Left renal pelvis (tissue), 4 donors: ENCODE results near the gene TUBGCP3. TPM values are rescaled to one million over a fixed set of nuclear protein-coding genes. Genes with fewer than 3 reads are reported as not detected.
"Not testable (repeated sequence)": the region's sequence is repeated elsewhere in the genome, so short reads cannot be mapped to it uniquely, and the experiment has no call there.

ENCODE experiments used
- DNase-seq, 4 donors: peaks; one replicate each; pipeline ENCODE4 v3.0.0-alpha.2; 2013; ENCODE audit warnings: low read depth in 4 of 4, low spot score in 3 of 4
- polyA plus RNA-seq, 4 donors: library from polyadenylated mRNA; unstranded; fragments of 120-200 nt; gene quantifications; one replicate each; pipeline ENCODE4 v1.2.1, GENCODE V29; 2013; ENCODE audit not compliant: insufficient read length in 4 of 4

Gene TUBGCP3
- polyA plus RNA-seq, 4 donors, result 30.8 to 34.2 (median 32.8) TPM

DNA sequence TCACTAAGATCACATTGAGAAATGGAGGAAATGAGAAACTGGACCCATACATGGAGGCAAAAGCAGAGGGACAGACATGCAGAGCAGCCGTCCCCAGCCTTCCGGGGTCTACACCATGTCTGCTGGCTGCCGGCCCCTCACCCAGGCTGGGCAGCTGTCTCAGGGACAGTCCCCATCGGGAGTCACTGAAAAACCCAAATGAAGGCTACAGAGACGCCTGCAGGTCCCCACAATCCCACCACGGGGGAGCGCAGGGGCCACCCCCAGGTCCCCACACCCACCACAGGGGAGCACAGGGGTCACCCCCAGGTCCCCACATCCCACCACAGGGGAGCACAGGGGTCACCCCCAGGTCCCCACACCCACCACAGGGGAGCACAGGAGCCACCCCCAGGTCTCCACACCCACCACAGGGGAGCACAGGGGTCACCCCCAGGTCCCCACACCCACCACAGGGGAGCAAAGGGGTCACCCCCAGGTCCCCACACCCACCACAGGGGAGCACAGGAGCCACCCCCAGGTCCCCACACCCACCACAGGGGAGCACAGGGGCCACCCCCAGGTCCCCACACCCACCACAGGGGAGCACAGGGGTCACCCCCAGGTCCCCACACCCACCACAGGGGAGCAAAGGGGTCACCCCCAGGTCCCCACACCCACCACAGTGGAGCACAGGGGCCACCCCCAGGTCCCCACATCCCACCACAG is 99.5 kb downstream of the TUBGCP3 start:
- DNase-seq, result not testable (repeated sequence)

DNA sequence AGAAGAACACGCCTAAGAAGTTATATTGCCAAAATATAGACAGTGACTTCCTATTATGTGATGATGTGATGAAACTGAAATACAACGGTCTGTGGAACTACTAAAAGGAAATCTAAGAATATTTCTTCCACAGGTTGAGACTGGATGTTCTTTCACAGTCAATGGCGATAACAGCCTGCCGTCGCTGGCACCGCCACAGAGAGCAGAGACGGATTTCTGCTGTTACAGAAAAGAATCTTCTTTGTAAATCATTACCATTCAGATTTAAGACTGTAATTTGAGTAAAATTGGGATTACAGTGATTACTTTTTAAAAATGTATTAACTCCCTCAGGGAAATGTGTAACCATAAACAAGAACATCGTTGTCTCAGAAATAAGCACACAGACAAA is 100.8 kb downstream of the TUBGCP3 start:
- no peak for DNase-seq

DNA sequence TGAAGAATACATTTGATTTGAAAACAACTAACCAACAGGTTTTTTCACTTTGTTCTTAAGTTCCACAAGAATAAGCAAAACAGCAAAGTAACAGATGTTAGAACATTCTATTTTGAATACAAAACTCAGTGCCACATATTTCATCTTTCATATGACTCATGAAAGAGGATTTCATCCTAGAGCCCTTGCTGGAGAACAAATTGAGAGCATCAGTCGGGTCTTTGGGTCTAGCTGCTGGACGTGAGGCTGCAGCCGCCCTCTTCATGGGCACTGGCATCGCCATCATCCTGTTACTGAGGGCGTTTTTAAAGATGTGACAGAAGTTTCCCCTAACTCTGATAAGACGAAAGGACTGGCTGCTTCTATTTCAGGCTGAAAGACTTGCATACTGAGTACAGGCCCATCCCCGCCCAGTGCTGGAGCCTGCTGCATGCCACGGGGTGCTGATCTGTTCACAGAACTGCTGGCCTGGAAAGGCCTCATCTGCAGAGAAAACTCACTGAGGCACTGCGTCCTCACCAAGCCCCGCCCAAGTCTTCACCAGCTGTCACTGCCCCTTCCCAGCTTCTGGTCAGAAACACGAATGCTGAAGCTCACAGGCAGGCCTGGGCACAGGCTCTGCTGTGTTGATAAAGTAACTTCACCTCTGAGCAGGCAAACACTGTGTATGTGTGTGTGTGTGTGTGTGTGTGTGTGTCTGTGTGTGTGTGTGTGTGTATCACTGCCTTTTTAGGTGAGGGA is 101.4 kb downstream of the TUBGCP3 start:
- DNase-seq, result no peak

DNA sequence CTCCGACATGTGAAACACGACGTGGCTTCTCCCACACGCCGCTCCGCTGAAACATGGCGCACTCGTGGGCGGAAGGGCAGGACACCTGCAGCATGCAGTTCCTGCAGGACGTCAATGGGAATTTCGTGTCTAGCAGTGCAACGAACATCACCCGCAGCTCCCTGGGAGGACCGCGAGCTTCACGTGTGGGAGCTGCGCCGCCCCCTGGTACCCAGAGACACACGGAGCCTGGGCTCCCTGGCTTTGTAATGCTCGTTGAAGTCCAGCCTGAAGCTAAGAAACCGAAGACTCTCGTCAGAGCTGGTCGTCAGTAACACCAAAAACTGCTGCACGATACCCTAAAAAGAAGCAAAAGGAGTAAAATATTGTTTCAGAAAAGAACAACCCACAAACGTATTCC is 102.1 kb downstream of the TUBGCP3 start:
- not testable (repeated sequence) for DNase-seq

DNA sequence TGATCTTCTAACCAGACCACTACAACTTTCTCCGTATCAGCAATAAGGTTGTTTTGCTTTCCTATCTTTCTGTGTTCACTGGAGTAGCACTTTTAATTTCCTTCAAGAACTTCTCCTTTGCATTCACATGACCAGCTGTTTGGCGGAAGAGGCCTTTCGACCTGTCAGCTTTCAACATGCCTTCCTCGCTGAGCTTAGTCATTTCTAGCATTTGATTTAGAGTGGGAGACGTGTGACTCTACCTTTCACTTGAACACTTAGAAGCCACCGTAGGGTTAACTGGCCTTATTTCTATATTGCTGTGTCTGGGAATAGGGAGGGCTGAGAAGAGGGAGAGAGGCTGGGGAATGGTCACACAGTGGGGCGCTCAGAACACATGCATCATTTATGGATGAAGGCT is 104.7 kb downstream of the TUBGCP3 start:
- DNase-seq, result no peak

DNA sequence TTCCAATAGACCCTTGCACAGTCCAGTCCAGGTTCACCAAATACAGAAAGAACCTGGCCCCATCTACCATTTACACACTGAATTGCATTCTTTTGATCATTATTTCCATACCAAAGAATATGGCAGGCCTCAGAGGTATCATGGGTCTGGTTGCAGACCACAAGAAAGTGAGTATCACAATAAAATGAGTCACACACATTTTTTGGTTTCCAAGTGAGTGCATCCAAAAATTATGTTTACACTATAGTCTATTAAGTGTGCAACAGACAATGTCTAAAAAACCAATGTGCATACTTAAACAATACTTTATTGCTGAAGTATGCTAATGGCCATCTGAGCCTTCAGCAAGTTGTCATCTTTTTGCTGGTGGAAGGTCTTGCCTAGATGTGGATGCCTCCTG is 106.5 kb downstream of the TUBGCP3 start:
- no peak for DNase-seq

DNA sequence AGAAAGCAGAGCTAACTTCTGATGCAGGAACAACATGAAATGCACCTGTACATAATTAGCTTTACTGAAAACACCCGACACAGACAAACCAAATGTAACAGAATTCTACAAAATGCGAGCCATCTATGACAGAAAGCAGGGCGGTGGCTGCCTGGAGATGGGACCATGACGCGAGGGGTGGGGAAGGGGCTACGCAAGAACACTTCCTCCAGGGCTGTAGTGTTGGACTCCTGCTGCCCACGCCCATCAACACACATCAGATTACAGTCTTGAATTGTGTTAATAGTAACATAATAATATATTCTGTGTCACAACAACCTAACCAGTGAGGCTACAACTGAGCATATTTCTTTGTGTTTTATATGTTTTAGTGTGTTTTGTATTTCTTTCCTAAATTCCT is 108.6 kb downstream of the TUBGCP3 start:
- no peak for DNase-seq

DNA sequence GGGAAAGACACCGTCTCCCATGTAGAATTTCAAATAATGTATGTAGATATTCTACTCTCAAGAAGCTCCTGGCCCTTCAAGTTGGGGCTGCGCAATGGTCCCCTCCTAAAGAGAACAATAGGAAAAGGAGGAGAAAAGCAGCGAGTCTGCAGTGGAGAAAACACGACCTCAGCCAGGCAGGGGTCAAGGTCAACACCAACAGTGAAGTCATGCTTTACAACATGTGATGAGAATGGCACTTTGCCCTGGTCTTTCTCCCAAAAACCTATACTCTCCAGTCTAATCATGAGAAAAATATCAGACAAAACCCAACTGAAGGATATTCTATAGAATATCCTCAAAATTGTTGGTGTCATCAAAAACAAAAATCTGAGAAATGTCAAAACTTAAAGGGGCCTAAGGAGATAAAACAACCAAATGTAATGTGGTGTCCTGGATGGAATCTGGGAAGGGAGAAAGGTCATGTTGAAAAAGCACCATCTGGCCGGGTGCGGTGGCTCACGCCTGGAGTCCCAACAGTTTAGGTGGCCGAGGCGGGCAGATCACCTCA is 110.8 kb downstream of the TUBGCP3 start:
- DNase-seq, result no peak

DNA sequence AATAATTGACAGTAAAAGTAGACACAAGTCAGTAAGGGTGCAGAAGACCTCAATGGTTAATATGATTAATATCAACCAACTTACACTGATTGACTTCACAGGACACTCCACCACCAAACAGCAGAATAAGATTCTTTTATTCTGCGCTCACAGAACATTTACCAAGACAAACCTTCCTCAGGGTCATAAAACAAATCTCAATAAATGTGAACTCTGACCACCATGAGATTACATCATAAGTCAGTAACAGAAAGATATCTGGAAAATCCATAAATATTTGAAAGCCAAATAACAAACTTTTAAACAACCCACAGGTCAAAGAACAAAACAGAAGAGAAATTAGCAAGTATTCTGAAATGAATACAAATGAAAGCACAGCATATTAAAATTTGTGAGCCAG is 112.1 kb downstream of the TUBGCP3 start:
- no peak for DNase-seq

DNA sequence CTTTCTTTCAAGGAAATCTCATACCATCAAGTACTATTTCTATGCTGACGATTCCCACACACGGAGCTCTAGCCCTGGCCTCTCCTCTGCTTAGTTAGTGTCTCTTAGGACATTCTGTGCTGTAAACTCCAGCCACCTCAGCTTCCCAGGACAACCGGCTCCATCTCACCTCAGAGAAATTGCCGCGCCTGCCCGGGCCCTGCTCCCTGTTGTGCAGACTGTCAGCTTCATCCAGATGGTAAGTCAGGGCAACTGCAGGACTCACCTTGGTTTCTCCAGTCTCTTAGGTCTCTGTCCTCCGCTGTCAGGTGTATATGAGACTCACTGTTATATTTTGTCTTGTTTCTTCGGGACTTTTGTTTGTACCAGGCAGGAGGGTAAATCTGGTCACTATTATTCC is 113.1 kb downstream of the TUBGCP3 start:
- DNase-seq, result no peak

DNA sequence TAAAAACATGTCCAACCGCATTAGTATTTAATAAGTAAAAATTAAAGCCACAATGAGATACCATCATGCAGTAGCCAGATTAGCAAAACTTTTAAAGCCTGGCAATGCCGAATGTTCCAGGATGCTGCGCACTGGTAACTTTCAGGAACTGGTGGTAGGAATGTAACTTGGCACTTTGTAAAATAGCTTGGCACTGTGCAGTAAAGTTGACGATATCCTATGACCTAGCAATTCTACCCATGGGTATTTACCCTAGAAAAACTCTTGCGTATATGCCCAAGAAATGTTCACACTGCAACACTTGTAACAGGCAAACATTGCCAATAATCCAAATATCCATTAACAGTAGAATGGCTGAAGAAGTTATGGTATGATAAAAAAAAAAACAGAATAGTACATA is 114.1 kb downstream of the TUBGCP3 start:
- no peak for DNase-seq

DNA sequence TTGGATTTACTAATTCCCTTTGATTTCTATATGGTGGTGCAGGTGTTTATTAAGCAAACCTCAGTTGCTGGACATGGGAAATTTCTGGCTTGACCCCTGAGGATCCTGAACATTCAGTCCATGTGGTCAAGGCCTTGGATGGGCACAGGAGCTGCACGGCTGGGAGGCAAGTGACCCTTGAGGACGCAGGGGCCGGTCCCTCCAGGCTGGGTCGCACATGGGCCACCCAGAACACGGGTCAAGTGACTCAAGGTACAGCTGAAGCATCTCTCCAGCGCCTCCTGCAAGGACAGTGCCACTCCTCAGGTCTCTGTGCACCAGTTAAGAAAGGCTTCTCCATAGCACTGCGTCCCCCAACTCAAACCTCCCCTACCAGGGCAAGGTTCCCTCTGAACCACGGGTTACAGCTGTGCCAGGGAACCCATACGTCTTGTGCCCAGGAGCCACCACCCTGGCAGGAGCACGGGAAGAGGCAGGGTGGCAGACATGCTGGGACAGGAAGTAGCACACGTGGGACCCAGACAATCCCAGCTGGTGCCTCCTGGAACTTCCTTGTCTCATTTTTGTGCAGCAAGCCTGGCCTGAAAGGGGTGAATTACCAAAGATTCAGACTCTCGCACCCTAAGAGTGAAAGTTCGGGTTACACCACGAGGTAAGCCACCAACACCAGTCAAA is 118.7 kb downstream of the TUBGCP3 start:
- DNase-seq, result no peak

DNA sequence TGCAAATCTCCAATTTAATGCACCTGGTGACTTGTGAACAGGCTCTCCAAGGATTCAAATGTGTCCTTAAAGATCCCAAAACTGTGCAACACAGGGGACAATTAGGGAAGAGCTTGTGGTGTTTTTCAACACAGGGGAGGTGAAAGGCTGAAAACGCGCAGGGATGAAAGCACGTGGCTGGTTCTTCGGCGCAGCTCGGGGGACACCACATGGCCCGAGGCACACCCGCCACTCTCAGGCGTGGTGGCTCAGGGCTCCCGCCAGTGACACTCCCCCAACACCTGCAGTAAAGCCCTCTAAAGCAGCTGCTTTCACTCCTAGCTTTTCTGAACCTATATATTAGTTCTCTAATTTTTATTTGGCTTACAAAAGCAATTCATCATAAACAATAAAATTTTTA is 119.9 kb downstream of the TUBGCP3 start:
- no peak for DNase-seq

DNA sequence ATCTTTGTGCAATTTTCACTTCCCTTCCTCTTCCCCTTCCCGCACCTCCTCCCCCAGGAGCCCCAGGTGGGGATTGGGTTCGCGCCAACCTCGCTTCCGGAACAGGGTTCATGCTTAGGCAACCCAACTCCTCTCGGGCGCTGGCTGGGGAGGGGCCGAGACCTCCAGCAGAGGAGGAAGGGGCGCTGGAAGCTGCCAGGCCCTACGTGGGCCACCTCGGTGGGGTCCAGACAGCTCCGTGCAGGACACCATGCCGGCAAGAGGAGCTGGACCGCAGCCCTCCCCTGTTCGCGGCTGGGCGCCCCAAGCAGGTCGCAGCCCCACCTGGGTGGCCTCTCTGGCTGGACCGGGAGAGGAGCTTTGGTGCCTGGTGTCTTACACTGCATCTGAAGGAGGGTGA is 120.7 kb downstream of the TUBGCP3 start:
- no peak for DNase-seq

DNA sequence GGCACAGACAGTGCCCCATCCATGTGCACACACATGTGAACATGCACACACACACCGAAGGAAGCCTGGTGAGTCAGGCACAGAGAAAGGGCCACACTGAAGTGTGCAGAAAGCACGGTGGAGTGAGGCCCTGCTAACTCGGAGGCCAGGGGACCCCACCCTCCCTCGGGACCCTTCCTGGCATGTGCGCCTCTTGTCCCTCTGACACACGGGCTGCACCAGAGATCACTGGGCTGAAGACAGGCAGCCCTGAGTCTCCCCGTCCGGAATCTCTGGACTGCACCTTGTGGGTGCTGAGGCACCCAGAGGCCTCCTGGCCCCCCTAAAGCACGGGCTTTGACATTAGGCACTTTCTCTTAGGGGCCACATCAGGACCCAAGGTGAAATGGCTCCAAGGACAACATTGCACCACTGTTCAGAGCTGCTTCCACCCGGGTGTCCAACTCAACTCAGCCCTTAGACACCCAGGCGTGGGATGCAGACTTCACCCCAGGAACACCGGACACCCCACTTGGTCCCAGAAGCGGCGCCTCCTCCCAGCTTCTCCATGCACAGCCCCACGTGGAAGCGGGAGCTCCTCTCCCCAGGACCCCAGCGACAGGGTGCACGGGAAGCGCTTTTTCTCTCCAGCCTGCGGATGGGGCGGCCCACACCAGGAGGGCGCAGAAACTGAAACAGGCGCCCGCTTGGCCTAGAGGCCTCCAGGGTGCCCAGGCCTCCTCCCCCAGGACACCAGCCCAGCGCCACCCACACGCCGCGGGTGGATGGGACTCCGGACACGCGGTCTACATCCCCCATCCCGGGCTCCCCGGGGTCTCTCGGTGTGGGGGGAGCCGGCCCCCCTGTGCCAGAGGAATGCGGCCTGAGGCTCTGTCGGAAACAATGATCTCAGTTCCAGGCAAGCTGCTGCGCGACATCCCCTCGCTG is 121.6 kb downstream of the TUBGCP3 start:
- DNase-seq, result no peak

DNA sequence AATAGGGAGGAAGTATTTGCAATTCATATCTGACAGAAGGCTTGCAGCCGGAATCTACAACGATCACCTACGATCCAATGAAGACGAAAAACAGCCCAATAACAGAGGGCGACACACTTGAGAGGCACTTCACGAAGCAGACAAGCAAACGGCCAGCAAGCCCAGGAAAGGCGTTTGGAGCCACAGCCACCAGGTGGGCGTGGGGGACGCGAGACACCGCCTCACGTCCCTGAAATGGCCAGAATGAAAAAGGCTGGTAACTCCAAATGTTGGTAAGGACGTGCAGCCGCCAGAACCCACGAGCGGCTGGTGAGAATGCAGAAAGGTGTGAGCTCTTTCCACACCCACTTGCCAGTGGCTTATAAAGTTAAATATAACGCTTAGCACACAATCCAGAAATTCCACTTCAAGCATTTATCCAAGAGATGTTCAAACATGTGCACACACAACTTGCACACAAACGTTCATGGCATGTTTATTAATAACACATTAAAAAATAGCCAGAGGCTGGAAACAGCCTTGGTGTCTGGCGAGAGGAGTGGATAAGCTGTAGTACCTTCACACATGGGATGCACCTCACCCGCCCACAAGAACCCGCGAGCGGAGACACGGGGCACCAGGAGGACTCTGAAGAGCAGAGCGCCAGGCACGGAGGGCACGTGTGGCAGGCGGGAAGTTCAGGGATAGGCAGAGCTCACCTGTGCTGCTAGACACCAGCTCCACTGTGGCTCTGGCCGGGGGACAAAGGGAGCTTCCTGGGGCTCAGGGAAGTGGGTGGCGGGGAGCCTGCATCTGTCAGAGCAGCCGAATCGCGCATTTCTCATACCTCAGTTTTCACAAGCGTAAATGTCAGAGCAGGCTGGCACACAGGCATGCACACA is 122.5 kb downstream of the TUBGCP3 start:
- DNase-seq, result no peak

DNA sequence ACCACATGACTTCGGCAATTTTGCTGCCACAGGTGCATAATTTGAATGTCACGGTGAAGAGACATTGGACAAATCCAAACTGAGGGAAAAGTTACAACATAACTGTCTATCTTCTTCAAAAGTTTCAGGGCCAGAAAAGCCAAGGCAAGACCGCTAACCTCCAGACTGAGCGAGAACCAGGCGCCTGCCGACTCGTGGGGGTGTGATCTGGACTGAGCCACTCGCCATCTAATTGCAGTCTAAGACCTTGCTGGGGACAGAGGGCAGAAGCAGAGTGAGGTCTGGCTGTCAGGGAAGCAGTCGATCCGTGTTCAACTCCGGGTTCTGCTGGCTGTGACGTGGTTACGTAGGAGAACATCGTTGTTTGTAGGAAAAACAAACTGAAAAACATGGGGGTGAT is 123.2 kb downstream of the TUBGCP3 start:
- DNase-seq, result no peak

DNA sequence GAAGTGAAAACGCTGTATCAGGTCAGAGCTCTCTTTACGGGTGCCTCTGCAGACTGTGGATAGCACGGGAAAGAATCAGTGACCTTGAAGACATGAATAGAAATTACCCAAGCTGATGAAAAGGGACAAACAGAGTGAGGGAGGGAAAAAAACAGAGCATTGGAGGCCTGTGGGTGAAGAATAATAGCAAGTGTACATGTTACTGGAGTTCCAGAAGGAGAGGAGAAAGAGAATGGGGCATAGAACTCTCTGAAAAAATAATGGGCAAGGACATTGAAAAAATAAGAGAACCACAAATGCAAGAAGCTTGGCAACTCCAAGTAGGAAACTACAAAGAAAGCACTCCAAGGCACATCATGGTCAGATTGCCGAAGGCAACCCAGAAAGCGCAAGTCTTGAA is 125.5 kb downstream of the TUBGCP3 start:
- no peak for DNase-seq

DNA sequence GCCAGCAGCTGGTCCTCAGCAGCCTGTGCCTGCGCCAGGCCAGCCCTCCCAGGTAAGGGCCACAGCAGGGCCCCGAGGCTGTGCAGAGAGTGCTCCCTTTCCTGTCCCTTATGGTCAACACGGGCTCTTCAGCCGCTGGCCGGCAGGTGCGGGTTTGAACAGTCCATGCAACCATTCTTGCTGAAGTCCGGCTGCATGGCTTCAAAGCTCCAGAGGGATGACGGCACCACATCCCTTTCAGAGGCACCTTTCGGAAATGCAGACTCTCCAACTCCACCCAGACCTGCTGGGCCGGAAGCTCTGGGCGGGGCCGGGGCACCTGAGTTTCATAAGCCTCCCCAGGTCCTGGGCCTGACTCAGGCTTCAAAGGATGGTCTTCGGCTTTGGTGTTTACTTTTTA is 130.5 kb downstream of the TUBGCP3 start:
- no peak for DNase-seq

DNA sequence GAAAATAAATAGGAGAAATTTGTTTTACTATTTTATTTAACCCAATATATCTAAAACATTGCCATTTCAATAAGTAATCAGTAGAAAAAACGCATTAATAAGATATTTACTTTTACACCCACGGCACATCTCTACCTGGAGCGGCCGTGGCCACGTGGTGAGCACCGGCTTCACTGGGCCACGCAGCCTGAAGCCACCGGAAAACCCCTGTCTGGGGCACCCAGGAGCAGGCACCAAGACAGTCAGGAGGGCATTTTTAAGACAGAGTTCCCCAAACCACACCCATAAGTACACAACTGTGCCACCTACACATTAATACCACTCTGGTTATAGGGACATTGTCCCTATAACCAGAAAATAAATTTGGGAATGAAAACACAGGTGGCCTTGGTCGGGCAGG is 130.9 kb downstream of the TUBGCP3 start:
- no peak for DNase-seq
